IPS-15b (cell line): ENCODE data around the gene TDP2.
"Not testable (repeated sequence)": the region's sequence is repeated elsewhere in the genome, so short reads cannot be mapped to it uniquely, and the experiment has no call there.

Experiments used
- H3K27me3 ChIP-seq: one replicate; pipeline ENCODE4 v1.6.1; 2013; ENCODE audit warnings: low read length; ENCODE audit not compliant: control insufficient read depth, insufficient read depth
- H3K36me3 ChIP-seq: one replicate; pipeline ENCODE4 v1.6.1; 2013; ENCODE audit warnings: low read length; ENCODE audit not compliant: control insufficient read depth, insufficient read depth
- H3K4me1 ChIP-seq: one replicate; pipeline ENCODE4 v1.6.1; 2013; ENCODE audit warnings: mild to moderate bottlenecking, low read length; ENCODE audit not compliant: control insufficient read depth, insufficient read depth
- H3K4me3 ChIP-seq: one replicate; pipeline ENCODE4 v1.5.1; 2013; ENCODE audit warnings: low read depth, low read length
- H3K9ac ChIP-seq: one replicate; pipeline ENCODE4 v1.6.1; 2013; ENCODE audit warnings: low read depth, mild to moderate bottlenecking, low read length
- H3K9me3 ChIP-seq: one replicate; pipeline ENCODE4 v1.6.1; 2013; ENCODE audit warnings: mild to moderate bottlenecking, low read length; ENCODE audit not compliant: control insufficient read depth, insufficient read depth

TDP2 gene

DNA sequence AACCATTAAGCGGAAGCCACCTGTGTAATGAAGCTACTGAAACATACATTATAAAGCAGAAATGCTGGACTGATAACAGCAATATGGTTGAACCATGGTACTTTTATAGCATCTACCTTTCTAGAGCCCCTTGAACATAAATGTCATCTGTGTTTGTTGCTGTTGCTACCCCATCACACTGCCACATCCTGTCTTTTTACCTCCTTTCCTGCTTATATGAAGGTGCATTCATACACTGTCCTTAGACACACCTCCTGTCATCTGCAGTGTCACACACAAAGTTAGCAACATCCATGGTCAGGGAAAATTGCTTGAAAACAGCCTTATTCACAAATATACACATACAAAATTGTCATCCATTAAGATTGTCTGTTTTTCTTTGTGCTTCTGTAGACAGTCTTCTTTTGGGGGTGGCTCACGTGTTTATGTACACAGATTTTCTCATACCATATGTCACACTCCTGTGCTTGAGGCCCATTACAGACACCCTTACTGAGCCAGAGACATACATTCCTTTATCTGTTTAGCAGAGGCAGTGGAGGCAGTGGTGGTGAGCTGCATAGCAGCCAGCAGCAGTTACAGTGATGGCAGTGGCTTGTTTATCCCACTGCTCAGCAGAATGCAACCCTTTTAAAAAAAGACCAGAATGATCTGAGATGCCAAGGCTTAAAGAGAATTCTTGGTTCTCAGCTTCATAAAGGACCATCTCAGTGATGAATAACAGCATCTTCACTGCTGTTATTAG is 26.3 kb upstream of the TDP2 start:
- Histone ChIP-seq H3K36me3 (no peaks in the 10 kb centered on the region), H3K9ac (no peak overlapping the region), H3K9me3 (no peaks in the 10 kb centered on the region), H3K4me3 (no peak overlapping the region), H3K4me1 (no peaks in the 10 kb centered on the region), H3K27me3 (no peaks in the 10 kb centered on the region)

DNA sequence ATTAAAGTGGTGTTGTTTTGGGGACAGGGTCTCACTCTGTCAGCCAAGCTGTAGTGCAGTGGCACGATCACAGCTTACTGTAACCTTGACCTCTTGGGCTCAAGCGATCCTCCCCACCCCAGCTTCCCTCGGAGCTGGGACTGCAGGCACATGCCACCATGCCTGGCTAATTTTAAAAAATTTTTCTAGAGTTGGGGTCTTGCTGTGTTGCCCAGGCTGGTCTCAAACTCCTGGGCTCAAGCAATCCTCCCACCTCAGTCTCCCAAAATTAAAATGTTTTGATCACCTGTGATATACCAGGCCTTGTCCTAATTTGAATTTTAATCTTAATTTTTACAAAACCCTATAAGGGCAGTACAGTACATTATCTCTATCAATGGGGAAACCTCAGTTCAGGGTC is 25.7 kb upstream of the TDP2 start:
- Histone ChIP-seq H3K27me3 (no peaks in the 10 kb centered on the region), H3K4me1 (no peaks in the 10 kb centered on the region)

DNA sequence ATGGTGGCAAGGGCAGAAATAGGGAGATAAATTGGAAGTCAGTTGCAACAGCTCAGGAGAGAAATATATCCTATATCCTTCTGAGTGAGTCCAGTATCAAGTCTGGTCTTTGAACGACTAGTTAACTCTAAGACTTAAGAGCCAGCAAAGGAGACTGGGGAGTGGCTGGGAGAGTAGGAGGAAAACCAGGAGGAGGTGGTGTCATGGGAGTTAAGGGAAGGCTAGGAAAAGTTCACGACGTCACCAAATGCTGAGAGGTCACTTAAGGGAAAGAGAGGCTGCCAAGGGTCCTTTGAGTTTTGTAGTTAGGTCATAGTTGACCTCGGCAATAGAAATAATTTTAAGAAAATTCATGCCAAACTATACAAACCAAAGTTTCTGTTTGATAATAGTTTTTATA is 25.3 kb upstream of the TDP2 start:
- no peaks in the 10 kb centered on the region for H3K4me1 ChIP-seq
- no peak overlapping the region for H3K9ac ChIP-seq
- no peaks in the 10 kb centered on the region for H3K27me3 ChIP-seq
- H3K4me3 ChIP-seq = no peak overlapping the region
- no peaks in the 10 kb centered on the region for H3K9me3 ChIP-seq
- H3K36me3 ChIP-seq = no peaks in the 10 kb centered on the region

More for the DNA sequence above, 25.7 kb upstream of the TDP2 start:
- Histone ChIP-seq H3K36me3 (no peaks in the 10 kb centered on the region), H3K4me3 (no peak overlapping the region), H3K9me3 (no peaks in the 10 kb centered on the region), H3K9ac (no peak overlapping the region)

DNA sequence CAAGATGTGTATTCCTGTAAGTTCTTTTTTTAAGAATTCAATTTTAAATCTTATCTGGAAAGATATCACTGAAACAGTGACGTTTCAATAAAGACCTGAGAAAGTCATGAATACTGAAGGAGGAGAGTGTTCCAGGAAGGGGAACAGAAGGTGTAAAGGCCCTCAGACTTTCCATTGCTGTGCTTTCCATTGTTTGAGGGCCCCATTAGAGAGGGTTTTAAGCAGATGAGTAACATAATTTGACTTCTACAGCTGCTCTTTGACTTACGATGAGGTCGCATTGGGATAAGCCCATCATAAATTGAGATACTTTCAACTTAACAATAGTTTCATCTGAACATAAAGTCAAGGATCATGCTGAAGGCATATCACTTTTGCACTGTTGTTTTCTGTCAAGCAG is 24.9 kb upstream of the TDP2 start:
- H3K9ac ChIP-seq = no peak overlapping the region
- H3K27me3 ChIP-seq = no peaks in the 10 kb centered on the region
- H3K4me3 ChIP-seq = no peak overlapping the region
- H3K36me3 ChIP-seq = no peaks in the 10 kb centered on the region
- no peaks in the 10 kb centered on the region for H3K9me3 ChIP-seq
- no peaks in the 10 kb centered on the region for H3K4me1 ChIP-seq

DNA sequence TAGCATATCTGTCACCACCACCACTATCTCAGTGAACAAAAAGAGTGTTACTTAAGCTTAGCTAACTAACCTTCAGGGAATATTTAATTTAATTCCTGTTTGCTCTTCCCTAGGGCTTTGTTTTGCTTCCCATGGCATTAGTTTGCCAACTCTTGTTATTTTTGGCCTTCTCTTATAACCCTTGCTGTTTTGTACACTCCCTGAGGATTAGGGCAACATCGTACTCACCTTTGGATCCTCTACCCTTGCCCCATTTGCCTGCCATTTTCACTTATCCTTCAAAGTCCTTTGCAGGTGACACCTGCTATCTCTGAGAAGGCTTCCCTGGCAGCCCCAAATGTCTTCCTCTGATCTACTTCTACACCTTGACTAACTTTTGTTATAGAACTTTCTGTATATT is 23.9 kb upstream of the TDP2 start:
- Histone ChIP-seq H3K9me3 (no peaks in the 10 kb centered on the region), H3K4me3 (no peak overlapping the region), H3K27me3 (no peaks in the 10 kb centered on the region), H3K4me1 (no peaks in the 10 kb centered on the region), H3K9ac (no peak overlapping the region), H3K36me3 (no peaks in the 10 kb centered on the region)

DNA sequence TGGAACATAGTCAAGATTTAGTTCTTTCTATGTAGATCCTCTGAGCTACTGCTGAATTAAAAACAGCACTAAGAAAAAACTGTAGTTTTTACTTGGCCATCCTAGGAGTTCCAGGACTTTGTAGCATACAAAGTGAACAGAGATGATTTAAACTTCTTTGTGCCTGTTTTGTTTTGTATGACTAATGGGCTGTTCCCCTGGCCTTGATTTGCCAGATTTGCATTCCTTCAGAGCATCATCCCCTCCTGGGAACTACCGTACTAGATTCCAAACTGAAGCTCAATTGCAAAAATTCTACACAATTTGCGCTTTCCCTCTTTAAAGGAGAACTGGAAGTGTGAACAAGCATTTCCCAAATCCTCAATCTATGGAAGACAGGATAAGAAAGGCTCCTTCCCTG is 23.3 kb upstream of the TDP2 start:
- no peaks in the 10 kb centered on the region for H3K36me3 ChIP-seq
- no peaks in the 10 kb centered on the region for H3K9me3 ChIP-seq
- H3K9ac ChIP-seq = no peak overlapping the region
- no peak overlapping the region for H3K4me3 ChIP-seq
- H3K27me3 ChIP-seq = no peaks in the 10 kb centered on the region
- no peaks in the 10 kb centered on the region for H3K4me1 ChIP-seq

DNA sequence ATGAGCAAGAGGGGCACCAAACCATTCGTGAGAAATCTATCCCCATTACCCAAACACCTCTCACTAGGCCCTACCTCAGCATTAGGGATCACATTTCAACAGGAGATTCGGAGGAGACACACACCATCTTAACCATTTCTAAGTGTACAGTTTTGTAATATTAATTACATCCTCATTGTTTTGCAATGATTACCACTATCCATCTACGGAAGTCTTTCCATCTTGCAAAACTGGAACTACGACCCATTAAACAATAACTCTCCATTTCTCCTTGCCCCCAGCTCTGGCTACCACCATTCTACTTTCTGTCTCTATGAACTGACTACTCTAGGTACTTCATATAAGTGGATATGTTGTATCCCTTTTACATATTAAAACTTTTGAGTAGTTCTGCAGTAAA is 20.2 kb upstream of the TDP2 start:
- Histone ChIP-seq H3K4me1 (peaks cover 8% of the 10 kb centered on the region), H3K4me3 (no peak overlapping the region), H3K36me3 (no peaks in the 10 kb centered on the region), H3K9me3 (no peaks in the 10 kb centered on the region), H3K27me3 (no peaks in the 10 kb centered on the region), H3K9ac (no peak overlapping the region)

DNA sequence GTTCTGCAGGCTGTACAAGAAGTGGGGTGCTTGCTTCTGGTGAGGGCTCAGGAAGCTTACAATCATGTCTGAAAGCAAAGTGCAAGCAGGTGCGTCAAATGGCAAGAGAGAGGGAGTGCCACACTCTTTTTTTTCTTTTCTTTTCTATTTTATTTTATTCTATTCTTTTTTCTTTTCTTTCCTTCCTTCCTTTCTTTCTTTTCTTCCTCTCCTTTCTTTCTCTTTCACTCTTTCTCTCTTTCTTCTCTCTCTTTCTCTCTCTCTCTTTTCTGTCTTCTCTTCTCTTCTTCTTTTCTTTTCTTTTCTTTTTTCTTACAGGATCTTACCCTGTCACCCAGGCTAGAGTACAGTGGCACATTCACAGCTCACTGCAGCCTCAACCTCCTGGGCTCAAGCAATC is 19.7 kb upstream of the TDP2 start:
- no peaks in the 10 kb centered on the region for H3K36me3 ChIP-seq
- H3K9me3 ChIP-seq = no peaks in the 10 kb centered on the region
- H3K4me3 ChIP-seq = no peak overlapping the region
- H3K9ac ChIP-seq = no peak overlapping the region
- H3K27me3 ChIP-seq = no peaks in the 10 kb centered on the region
- H3K4me1 ChIP-seq = peaks cover 8% of the 10 kb centered on the region

DNA sequence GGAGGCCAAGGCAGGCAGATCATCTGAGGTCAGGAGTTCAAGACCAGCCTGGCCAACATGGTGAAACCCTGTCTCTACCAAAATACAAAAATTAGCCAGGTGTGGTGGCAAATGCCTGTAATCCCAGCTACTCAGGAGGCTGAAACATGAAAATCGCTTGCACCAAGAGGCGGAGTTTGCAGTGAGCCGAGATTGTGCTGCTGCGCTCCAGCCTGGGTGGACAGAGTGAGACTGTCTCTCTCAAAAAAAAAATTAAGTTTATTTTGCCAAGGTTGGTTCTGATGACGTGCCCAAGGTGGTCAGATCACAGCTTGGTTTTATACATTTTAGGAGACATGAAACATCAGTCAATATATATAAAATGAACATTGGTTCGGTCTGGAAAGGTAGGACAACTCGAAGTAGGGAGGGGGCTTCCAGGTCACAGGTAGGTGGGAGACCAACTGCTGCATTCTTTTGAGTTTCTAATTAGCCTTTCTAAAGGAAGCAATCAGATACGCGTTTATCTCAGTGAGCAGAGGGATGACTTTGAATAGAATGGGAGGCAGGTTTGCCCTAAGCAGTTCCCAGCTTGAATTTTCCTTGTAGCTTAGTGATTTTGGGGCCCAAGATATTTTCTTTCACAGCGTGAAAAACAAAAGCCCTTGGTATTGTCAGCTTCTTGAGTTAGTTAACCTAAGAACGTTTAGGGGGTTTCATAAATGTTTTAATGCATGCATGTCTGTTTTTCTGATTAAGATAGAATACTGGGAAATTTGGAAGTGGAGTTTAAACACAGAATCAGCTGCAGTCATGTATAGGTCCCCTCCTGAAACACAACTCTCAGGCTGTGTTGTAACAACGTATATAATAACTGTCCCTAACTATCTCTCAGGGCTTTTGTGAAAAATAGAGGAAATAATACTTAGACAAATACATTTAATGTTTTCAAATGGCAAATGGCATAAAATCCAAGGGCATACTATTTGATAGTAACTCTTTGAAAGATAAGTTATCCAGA is 16.9 kb upstream of the TDP2 start:
- Histone ChIP-seq H3K9me3 (no peaks in the 10 kb centered on the region), H3K4me1 (peaks cover 8% of the 10 kb centered on the region), H3K9ac (peak overlapping the region; percentile 38), H3K36me3 (no peaks in the 10 kb centered on the region), H3K27me3 (no peaks in the 10 kb centered on the region), H3K4me3 (peak overlapping the region; percentile 24)

DNA sequence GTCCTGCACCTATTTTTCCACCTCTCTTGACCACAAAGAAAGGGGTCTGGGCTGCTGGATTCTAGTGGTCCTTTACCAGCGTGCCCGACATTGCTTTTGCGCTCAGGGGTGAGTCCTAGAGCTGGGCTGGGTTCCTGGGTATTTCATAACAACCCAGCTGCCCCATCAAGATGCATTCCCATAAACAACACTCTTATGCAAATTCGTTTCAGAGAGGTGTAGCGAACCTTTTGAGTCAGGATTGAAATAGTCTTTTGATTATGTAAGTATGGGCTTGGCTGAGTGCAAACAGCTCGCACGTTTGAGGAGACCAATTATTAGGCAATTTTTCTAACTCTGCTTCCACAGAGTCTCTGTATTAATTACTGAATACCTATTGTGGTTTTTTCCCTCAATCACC is 13.9 kb upstream of the TDP2 start:
- Histone ChIP-seq H3K9me3 (no peaks in the 10 kb centered on the region), H3K4me3 (no peak overlapping the region), H3K9ac (no peak overlapping the region), H3K36me3 (no peaks in the 10 kb centered on the region), H3K4me1 (peaks cover 8% of the 10 kb centered on the region), H3K27me3 (no peaks in the 10 kb centered on the region)

DNA sequence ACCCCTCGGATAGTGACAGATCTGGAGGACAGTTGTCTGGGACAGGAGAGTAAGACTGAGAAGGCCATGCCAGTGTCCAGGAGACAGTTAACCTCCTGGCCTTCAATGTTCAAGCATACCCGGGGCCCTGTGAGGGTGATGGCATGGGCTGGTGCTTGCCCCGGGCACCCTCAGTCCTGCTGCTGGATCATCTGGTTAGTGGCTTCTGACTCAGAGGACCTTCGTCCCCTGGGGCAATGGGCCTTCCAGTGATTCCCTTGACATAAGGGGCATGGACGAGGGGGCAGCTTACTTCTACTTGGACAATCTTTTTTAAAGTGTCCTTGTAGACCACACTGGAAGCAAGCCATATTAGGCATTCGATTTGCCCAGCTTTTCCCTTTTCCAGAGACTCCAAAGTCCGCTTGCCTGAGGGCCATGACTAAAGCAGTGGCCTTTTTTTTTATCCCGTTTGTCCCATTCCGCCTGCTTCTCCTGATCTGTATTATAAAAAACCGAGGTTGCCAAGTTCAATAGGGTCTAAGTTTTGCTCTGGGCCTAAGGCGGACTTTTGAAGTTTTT is 12.2 kb upstream of the TDP2 start:
- not testable (repeated sequence) for H3K9me3 ChIP-seq, H3K36me3 ChIP-seq, H3K4me1 ChIP-seq, H3K27me3 ChIP-seq, H3K4me3 ChIP-seq, H3K9ac ChIP-seq
